H9 (cell line): Measurements from ENCODE around the gene TP53TG5. TPM values are rescaled to one million over a fixed set of nuclear protein-coding genes. Genes with fewer than 3 reads are reported as not detected.

Source experiments
- DNase-seq: peaks from one replicate; pipeline ENCODE4 v3.0.0-alpha.2; 2017
- H2AFZ ChIP-seq: one replicate; pipeline ENCODE4 v1.6.1; 2013; ENCODE audit warnings: mild to moderate bottlenecking, low read length, control low read depth, moderate library complexity
- H2AK5ac ChIP-seq: 2 replicates; pipeline ENCODE4 v1.6.1; 2013; ENCODE audit warnings: low read length, control low read depth, mixed read lengths; ENCODE audit not compliant: insufficient read length
- H2BK120ac ChIP-seq: one replicate; pipeline ENCODE4 v1.6.1; 2013; ENCODE audit warnings: low read depth, mild to moderate bottlenecking, low read length, control low read depth, inconsistent platforms; ENCODE audit not compliant: poor library complexity, severe bottlenecking
- H2BK12ac ChIP-seq: 2 replicates; pipeline ENCODE4 v1.6.1; 2013; ENCODE audit warnings: low read length, control low read depth, mixed read lengths, low read depth; ENCODE audit not compliant: insufficient read length
- H2BK15ac ChIP-seq: 2 replicates; pipeline ENCODE4 v1.6.1; 2013; ENCODE audit warnings: low read depth, low read length, control low read depth
- H2BK20ac ChIP-seq: one replicate; pipeline ENCODE4 v1.6.1; 2013; ENCODE audit warnings: low read depth, mild to moderate bottlenecking, low read length, control low read depth, inconsistent platforms; ENCODE audit not compliant: poor library complexity, severe bottlenecking
- H2BK5ac ChIP-seq: 2 replicates; pipeline ENCODE4 v1.6.1; 2013; ENCODE audit warnings: low read length, control low read depth, mixed read lengths; ENCODE audit not compliant: insufficient read length
- H3K14ac ChIP-seq: 2 replicates; pipeline ENCODE4 v1.6.1; 2013; ENCODE audit warnings: low read length, control low read depth; ENCODE audit not compliant: insufficient read depth
- H3K18ac ChIP-seq: 2 replicates; pipeline ENCODE4 v1.6.1; 2013; ENCODE audit warnings: low read depth, mild to moderate bottlenecking, mixed read lengths, low read length, control low read depth; ENCODE audit not compliant: insufficient read length
- H3K23ac ChIP-seq: 2 replicates; pipeline ENCODE4 v1.6.1; 2013; ENCODE audit warnings: low read length, control low read depth, mixed read lengths, low read depth; ENCODE audit not compliant: insufficient read length
- H3K23me2 ChIP-seq: 2 replicates; pipeline ENCODE4 v1.6.1; 2013; ENCODE audit warnings: low read depth, mild to moderate bottlenecking, mixed read lengths, low read length, control low read depth; ENCODE audit not compliant: insufficient read length, poor library complexity, severe bottlenecking
- H3K27ac ChIP-seq: 2 replicates; pipeline ENCODE4 v1.5.1; 2013; ENCODE audit warnings: low read length, control low read depth, mixed read lengths, low read depth; ENCODE audit not compliant: insufficient read length
- H3K27me3 ChIP-seq: 2 replicates; pipeline ENCODE4 v1.6.1; 2013; ENCODE audit warnings: low read length, control low read depth, inconsistent platforms; ENCODE audit not compliant: insufficient read depth
- H3K4ac ChIP-seq: 2 replicates; pipeline ENCODE4 v1.6.1; 2013; ENCODE audit warnings: low read depth, mild to moderate bottlenecking, control low read depth, inconsistent platforms, low read length, moderate library complexity
- H3K4me1 ChIP-seq: 2 replicates; pipeline ENCODE4 v1.6.1; 2013; ENCODE audit warnings: low read length, control low read depth, inconsistent platforms; ENCODE audit not compliant: insufficient read depth
- H3K4me2 ChIP-seq: 2 replicates; pipeline ENCODE4 v1.6.1; 2013; ENCODE audit warnings: low read length, control low read depth, mixed read lengths; ENCODE audit not compliant: insufficient read length, insufficient read depth
- H3K56ac ChIP-seq: 2 replicates; pipeline ENCODE4 v1.6.1; 2013; ENCODE audit warnings: low read depth, mild to moderate bottlenecking, mixed read lengths, low read length, control low read depth; ENCODE audit not compliant: insufficient read length
- H3K79me1 ChIP-seq: 2 replicates; pipeline ENCODE4 v1.6.1; 2013; ENCODE audit warnings: low read depth, mild to moderate bottlenecking, moderate library complexity, low read length, control low read depth, inconsistent platforms; ENCODE audit not compliant: insufficient read depth, poor library complexity, severe bottlenecking
- H3K79me2 ChIP-seq: 2 replicates; pipeline ENCODE4 v1.6.1; 2013; ENCODE audit warnings: low read length, control low read depth, inconsistent platforms; ENCODE audit not compliant: insufficient read depth
- H3K9ac ChIP-seq: 2 replicates; pipeline ENCODE4 v1.6.1; 2013; ENCODE audit warnings: low read length, control low read depth, mixed read lengths; ENCODE audit not compliant: insufficient read length; ENCODE audit errors: extremely low read depth
- H3K9me3 ChIP-seq: one replicate; pipeline ENCODE4 v1.6.1; 2013; ENCODE audit warnings: low read depth, low read length, inconsistent platforms; ENCODE audit not compliant: control insufficient read depth
- H3T11ph ChIP-seq: one replicate; pipeline ENCODE4 v1.6.1; 2013; ENCODE audit warnings: mild to moderate bottlenecking, low read length, control low read depth, inconsistent platforms
- H4K20me1 ChIP-seq: one replicate; pipeline ENCODE4 v1.6.1; 2013; ENCODE audit not compliant: control insufficient read depth, insufficient read length, insufficient read depth
- H4K5ac ChIP-seq: 2 replicates; pipeline ENCODE4 v1.6.1; 2013; ENCODE audit warnings: low read depth, mild to moderate bottlenecking, mixed read lengths, low read length, control low read depth; ENCODE audit not compliant: insufficient read length
- H4K8ac ChIP-seq: replicated peaks from 2 replicates; pipeline ENCODE4 v1.6.1; 2013; ENCODE audit warnings: low read length, control low read depth, mixed read lengths, low read depth; ENCODE audit not compliant: insufficient read length
- H4K91ac ChIP-seq: 2 replicates; pipeline ENCODE4 v1.6.1; 2013; ENCODE audit warnings: low read depth, mild to moderate bottlenecking, moderate library complexity, mixed read lengths, low read length, control low read depth; ENCODE audit not compliant: insufficient read length
- H3K27ac Mint-ChIP-seq, 3 experiments: 2 replicates in 2 of 3; 3 replicates in 1 of 3; pipeline ENCODE4 v1.8.0; 2020 to 2021; ENCODE audit warnings: mixed read lengths in 3 of 3, mild to moderate bottlenecking in 1 of 3, moderate library complexity in 1 of 3
- H3K27me3 Mint-ChIP-seq: 2 replicates; pipeline ENCODE4 v1.8.0; 2021; ENCODE audit warnings: low read depth, mild to moderate bottlenecking, moderate library complexity, mixed read lengths
- H3K36me3 Mint-ChIP-seq, 3 experiments: 2 replicates in 2 of 3; 3 replicates in 1 of 3; pipeline ENCODE4 v1.8.0; 2020 to 2021; ENCODE audit warnings: low read depth in 3 of 3, mixed read lengths in 3 of 3; ENCODE audit not compliant: insufficient read depth in 1 of 3
- H3K4me1 Mint-ChIP-seq, 2 experiments: 2 replicates each; pipeline ENCODE4 v1.8.0; 2020; ENCODE audit warnings: mixed read lengths in 2 of 2
- H3K4me3 Mint-ChIP-seq, 2 experiments: 2 replicates in 1 of 2; 3 replicates in 1 of 2; pipeline ENCODE4 v1.8.0; 2020 to 2021; ENCODE audit warnings: mild to moderate bottlenecking in 2 of 2, mixed read lengths in 2 of 2, moderate library complexity in 1 of 2
- H3K9me3 Mint-ChIP-seq, 2 experiments: 2 replicates in 1 of 2; 3 replicates in 1 of 2; pipeline ENCODE4 v1.8.0; 2020; ENCODE audit warnings: mild to moderate bottlenecking in 2 of 2, mixed read lengths in 2 of 2, moderate library complexity in 1 of 2
- CTCF ChIP-seq: fragments of 200-600 bp; sonication (generic); conservative IDR thresholded peaks from 3 replicates; pipeline ENCODE4 v1.8.0; 2021; ENCODE audit warnings: antibody characterized with exemption, mild to moderate bottlenecking
- WGBS: extraction: QIAGEN DNeasy Blood & Tissue Kit; methylation state at CpG from one replicate; pipeline ENCODE4 v1.1.7; 2013; ENCODE audit warnings: missing lambda C conversion rate, low lambda C conversion rate, mixed read lengths; ENCODE audit not compliant: insufficient read length; ENCODE audit errors: extremely low coverage; 5-methylcytosine and 5-hydroxymethylcytosine counted together
- total RNA-seq: library from RNA; stranded (reverse); gene quantifications from 2 replicates; pipeline ENCODE4 v1.2.1, GENCODE V29; 2021

The TP53TG5 gene
- total RNA-seq, 1 experiment from 2014 or later: not detected

DNA sequence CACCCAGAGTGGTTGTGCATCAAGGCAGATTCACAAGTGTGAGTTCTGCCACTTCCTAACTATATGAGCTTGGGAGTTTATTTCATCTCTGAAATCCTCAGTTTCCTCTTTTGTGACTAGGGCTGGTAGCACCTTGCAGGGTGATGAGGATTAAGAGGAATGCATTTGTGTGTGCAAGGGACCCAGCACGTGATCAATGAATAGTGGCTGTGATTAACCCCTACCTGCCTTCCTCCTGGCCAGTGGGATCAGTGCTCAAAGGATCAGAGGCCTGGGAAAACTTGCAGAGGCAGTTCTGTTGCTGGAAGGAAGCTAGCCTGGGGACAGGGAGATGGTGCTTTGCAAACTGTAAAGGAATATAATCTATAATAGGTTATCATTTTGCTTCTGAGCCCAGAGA lies 37.2 kb downstream of the TP53TG5 start:
- Histone ChIP-seq H3K79me1 (no peaks in the 10 kb centered on the region), H3K4me1 (peaks cover 41% of the 10 kb centered on the region), H3K27me3 (no peaks in the 10 kb centered on the region), H3K14ac (no peak overlapping the region), H4K5ac (no peak overlapping the region), H2BK5ac (no peak overlapping the region), H3K56ac (no peak overlapping the region), H4K20me1 (peaks cover 2% of the 10 kb centered on the region), H3K79me2 (peaks cover 5% of the 10 kb centered on the region; the same call in 1 of the 2 replicates), H2BK15ac (no peak overlapping the region), H3K23me2 (peaks cover 3% of the 10 kb centered on the region), H4K91ac (no peak overlapping the region), H3K9me3 (no peaks in the 10 kb centered on the region), H3K4ac (no peak overlapping the region; the same call in 1 of the 2 replicates), H4K8ac (no peak overlapping the region), H2BK12ac (no peak overlapping the region), H3K23ac (no peak overlapping the region), H3K4me2 (peak overlapping the region; percentile 53), H2AK5ac (no peak overlapping the region), H3K18ac (peak overlapping the region; percentile 21), H2BK120ac (no peak overlapping the region), H3T11ph (no peak overlapping the region), H2AFZ (no peak overlapping the region), H2BK20ac (no peak overlapping the region), H3K27ac (peak overlapping the region; percentile 11), H3K9ac (no peak overlapping the region)
- Mint-ChIP-seq H3K4me1 (peaks cover 94 to 98% of the 10 kb centered on the region in 2 experiments), H3K27me3 (no peaks in the 10 kb centered on the region; the same call in 1 of the 2 replicates), H3K36me3 (peaks cover 3 to 13% (median 5%) of the 10 kb centered on the region in 3 experiments; a peak in 5 of 7 replicates), H3K27ac (peak overlapping the region; percentile 96 to 99 (median 98)), H3K9me3 (no peaks in the 10 kb centered on the region), H3K4me3 (peak overlapping the region; percentile 65 to 76)
- DNase-seq: peak; percentile 55
- no CpG with 5 or more reads among the region's 1 CpG for WGBS
- TF ChIP-seq CTCF: no peak
